PC-9 (cell line): ENCODE results near the gene ING5.

Experiments used
- EZH2 ChIP-seq: fragments of 200-600 bp; sonication (generic); IDR thresholded peaks from 2 replicates; pipeline ENCODE4 v1.8.0; 2017; ENCODE audit warnings: antibody characterized with exemption, low read depth
- TF ChIP-seq, protein P1 (sequence below): fragments of 200-600 bp; sonication (generic); conservative IDR thresholded peaks from 2 replicates; pipeline ENCODE4 v1.6.1; 2017; ENCODE audit warnings: mixed run types, antibody characterized with exemption, mild to moderate bottlenecking, moderate library complexity

DNA sequence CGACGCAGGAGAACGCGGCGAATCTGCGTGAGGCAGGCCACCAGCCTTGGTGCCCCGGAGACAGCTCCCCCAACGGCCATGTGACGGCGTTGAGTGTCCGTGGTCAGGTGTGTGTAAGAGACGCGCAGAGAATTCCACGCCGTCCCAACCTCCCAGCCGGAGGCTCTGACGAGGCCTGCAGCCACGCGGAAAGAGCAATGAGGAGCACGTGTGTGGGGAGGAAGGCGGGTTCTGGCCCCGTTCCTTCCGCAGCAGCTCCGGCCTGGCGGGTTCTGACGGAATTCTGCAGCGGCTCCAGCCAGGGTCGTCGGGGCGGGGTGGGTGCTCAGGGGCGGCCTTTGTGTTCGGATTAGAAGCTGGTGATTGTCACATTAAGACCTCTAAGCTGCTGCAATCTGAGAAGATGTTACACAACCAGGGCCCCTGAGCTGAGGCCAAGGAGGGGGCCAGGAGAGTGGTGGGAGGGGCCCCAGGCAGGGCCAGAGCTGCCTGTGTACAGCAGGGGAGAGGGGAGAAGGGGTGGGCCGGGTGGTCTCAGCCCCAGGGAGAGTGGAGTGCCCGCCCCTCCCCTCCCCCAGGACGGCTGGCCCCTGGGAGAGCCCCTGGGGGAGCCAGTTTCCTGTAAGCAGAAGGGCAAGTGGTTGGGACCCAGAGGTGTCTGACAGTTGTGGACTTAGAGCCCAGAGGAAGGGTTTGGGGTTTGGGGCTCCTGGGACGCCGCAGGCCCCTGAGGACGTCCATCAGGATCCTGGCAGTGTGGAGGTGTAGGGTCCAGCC lies 69.6 kb downstream of the ING5 start:
- TF ChIP-seq, protein P1, sequence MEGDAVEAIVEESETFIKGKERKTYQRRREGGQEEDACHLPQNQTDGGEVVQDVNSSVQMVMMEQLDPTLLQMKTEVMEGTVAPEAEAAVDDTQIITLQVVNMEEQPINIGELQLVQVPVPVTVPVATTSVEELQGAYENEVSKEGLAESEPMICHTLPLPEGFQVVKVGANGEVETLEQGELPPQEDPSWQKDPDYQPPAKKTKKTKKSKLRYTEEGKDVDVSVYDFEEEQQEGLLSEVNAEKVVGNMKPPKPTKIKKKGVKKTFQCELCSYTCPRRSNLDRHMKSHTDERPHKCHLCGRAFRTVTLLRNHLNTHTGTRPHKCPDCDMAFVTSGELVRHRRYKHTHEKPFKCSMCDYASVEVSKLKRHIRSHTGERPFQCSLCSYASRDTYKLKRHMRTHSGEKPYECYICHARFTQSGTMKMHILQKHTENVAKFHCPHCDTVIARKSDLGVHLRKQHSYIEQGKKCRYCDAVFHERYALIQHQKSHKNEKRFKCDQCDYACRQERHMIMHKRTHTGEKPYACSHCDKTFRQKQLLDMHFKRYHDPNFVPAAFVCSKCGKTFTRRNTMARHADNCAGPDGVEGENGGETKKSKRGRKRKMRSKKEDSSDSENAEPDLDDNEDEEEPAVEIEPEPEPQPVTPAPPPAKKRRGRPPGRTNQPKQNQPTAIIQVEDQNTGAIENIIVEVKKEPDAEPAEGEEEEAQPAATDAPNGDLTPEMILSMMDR = no peak
- no peak for TF ChIP-seq EZH2
